ENCODE results near the gene GPBAR1.

The GPBAR1 gene

GRCh38 chr2:218281449-218281848, 20.6 kb downstream of the GPBAR1 start:
- Histone ChIP-seq H3K27me3 (ENCODE audit: control insufficient read depth, insufficient read depth, low read length) (no peaks in the 10 kb centered on the region), H3K36me3 (ENCODE audit: control insufficient read depth, insufficient read depth, low read length) (peaks cover 15% of the 10 kb centered on the region), H3K4me1 (ENCODE audit: control insufficient read depth, insufficient read depth, low read length) (peaks cover 3% of the 10 kb centered on the region), H3K9me3 (ENCODE audit: control insufficient read depth, insufficient read depth, low read length) (no peaks in the 10 kb centered on the region), H3K9ac (ENCODE audit: low read depth, low read length) (no peak overlapping the region), H3K4me3 (ENCODE audit: low read depth, low read length) (no peak overlapping the region)

GRCh38 chr2:218282173-218282991, 21.6 kb downstream of the GPBAR1 start:
- H3K4me3 ChIP-seq (ENCODE audit: low read depth, low read length) = no peak overlapping the region
- no peak overlapping the region for H3K9ac ChIP-seq (ENCODE audit: low read depth, low read length)
- H3K36me3 ChIP-seq (ENCODE audit: control insufficient read depth, insufficient read depth, low read length) = peaks cover 8% of the 10 kb centered on the region
- H3K9me3 ChIP-seq (ENCODE audit: control insufficient read depth, insufficient read depth, low read length) = no peaks in the 10 kb centered on the region
- no peaks in the 10 kb centered on the region for H3K27me3 ChIP-seq (ENCODE audit: control insufficient read depth, insufficient read depth, low read length)
- H3K4me1 ChIP-seq (ENCODE audit: control insufficient read depth, insufficient read depth, low read length) = peaks cover 8% of the 10 kb centered on the region

- no peaks in the 10 kb centered on the region for H3K27me3 ChIP-seq (ENCODE audit: control insufficient read depth, insufficient read depth, low read length)
- H3K9me3 ChIP-seq (ENCODE audit: control insufficient read depth, insufficient read depth, low read length) = no peaks in the 10 kb centered on the region
- peaks cover under 1% of the 10 kb centered on the region for H3K36me3 ChIP-seq (ENCODE audit: control insufficient read depth, insufficient read depth, low read length)
- H3K9ac ChIP-seq (ENCODE audit: low read depth, low read length) = peak overlapping the region; percentile 54
- peaks cover 8% of the 10 kb centered on the region for H3K4me1 ChIP-seq (ENCODE audit: control insufficient read depth, insufficient read depth, low read length)
- no peak overlapping the region for H3K4me3 ChIP-seq (ENCODE audit: low read depth, low read length)
These were observed 23.4 kb downstream of the GPBAR1 start for GRCh38 chr2:218284106-218284811.

GRCh38 chr2:218285604-218286003, 24.8 kb downstream of the GPBAR1 start:
- Histone ChIP-seq H3K4me1 (ENCODE audit: control insufficient read depth, insufficient read depth, low read length) (peaks cover 8% of the 10 kb centered on the region), H3K9me3 (ENCODE audit: control insufficient read depth, insufficient read depth, low read length) (no peaks in the 10 kb centered on the region), H3K9ac (ENCODE audit: low read depth, low read length) (no peak overlapping the region), H3K27me3 (ENCODE audit: control insufficient read depth, insufficient read depth, low read length) (no peaks in the 10 kb centered on the region), H3K36me3 (ENCODE audit: control insufficient read depth, insufficient read depth, low read length) (no peaks in the 10 kb centered on the region), H3K4me3 (ENCODE audit: low read depth, low read length) (no peak overlapping the region)

GRCh38 chr2:218286570-218287459, 26.0 kb downstream of the GPBAR1 start:
- H3K9ac ChIP-seq (ENCODE audit: low read depth, low read length) = peak overlapping the region; percentile 54
- peak overlapping the region; percentile 45 for H3K4me3 ChIP-seq (ENCODE audit: low read depth, low read length)
- H3K36me3 ChIP-seq (ENCODE audit: control insufficient read depth, insufficient read depth, low read length) = no peaks in the 10 kb centered on the region
- H3K27me3 ChIP-seq (ENCODE audit: control insufficient read depth, insufficient read depth, low read length) = no peaks in the 10 kb centered on the region
- no peaks in the 10 kb centered on the region for H3K9me3 ChIP-seq (ENCODE audit: control insufficient read depth, insufficient read depth, low read length)
- H3K4me1 ChIP-seq (ENCODE audit: control insufficient read depth, insufficient read depth, low read length) = peaks cover 8% of the 10 kb centered on the region

GRCh38 chr2:218289639-218290315, 29.0 kb downstream of the GPBAR1 start:
- no peaks in the 10 kb centered on the region for H3K36me3 ChIP-seq (ENCODE audit: control insufficient read depth, insufficient read depth, low read length)
- no peak overlapping the region for H3K4me3 ChIP-seq (ENCODE audit: low read depth, low read length)
- H3K9me3 ChIP-seq (ENCODE audit: control insufficient read depth, insufficient read depth, low read length) = no peaks in the 10 kb centered on the region
- H3K9ac ChIP-seq (ENCODE audit: low read depth, low read length) = no peak overlapping the region
- H3K4me1 ChIP-seq (ENCODE audit: control insufficient read depth, insufficient read depth, low read length) = peaks cover 11% of the 10 kb centered on the region
- H3K27me3 ChIP-seq (ENCODE audit: control insufficient read depth, insufficient read depth, low read length) = no peaks in the 10 kb centered on the region

- H3K4me3 ChIP-seq (ENCODE audit: low read depth, low read length) = no peak overlapping the region
- H3K4me1 ChIP-seq (ENCODE audit: control insufficient read depth, insufficient read depth, low read length) = peaks cover 11% of the 10 kb centered on the region
- H3K27me3 ChIP-seq (ENCODE audit: control insufficient read depth, insufficient read depth, low read length) = no peaks in the 10 kb centered on the region
- H3K9me3 ChIP-seq (ENCODE audit: control insufficient read depth, insufficient read depth, low read length) = no peaks in the 10 kb centered on the region
- no peak overlapping the region for H3K9ac ChIP-seq (ENCODE audit: low read depth, low read length)
- H3K36me3 ChIP-seq (ENCODE audit: control insufficient read depth, insufficient read depth, low read length) = no peaks in the 10 kb centered on the region
These were observed 29.8 kb downstream of the GPBAR1 start for GRCh38 chr2:218290316-218291261.

GRCh38 chr2:218291318-218292047, 30.7 kb downstream of the GPBAR1 start:
- no peaks in the 10 kb centered on the region for H3K27me3 ChIP-seq (ENCODE audit: control insufficient read depth, insufficient read depth, low read length)
- no peaks in the 10 kb centered on the region for H3K9me3 ChIP-seq (ENCODE audit: control insufficient read depth, insufficient read depth, low read length)
- no peaks in the 10 kb centered on the region for H3K36me3 ChIP-seq (ENCODE audit: control insufficient read depth, insufficient read depth, low read length)
- H3K9ac ChIP-seq (ENCODE audit: low read depth, low read length) = peak overlapping the region; percentile 54
- H3K4me3 ChIP-seq (ENCODE audit: low read depth, low read length) = peak overlapping the region; percentile 63
- peaks cover 7% of the 10 kb centered on the region for H3K4me1 ChIP-seq (ENCODE audit: control insufficient read depth, insufficient read depth, low read length)

- H3K4me3 ChIP-seq (ENCODE audit: low read depth, low read length) = peak within 1 kb of the TSS; percentile 63
- no peaks in the 10 kb centered on the region for H3K9me3 ChIP-seq (ENCODE audit: control insufficient read depth, insufficient read depth, low read length)
- peaks cover 2% of the 10 kb centered on the region for H3K4me1 ChIP-seq (ENCODE audit: control insufficient read depth, insufficient read depth, low read length)
- no peaks in the 10 kb centered on the region for H3K36me3 ChIP-seq (ENCODE audit: control insufficient read depth, insufficient read depth, low read length)
- peak within 1 kb of the TSS; percentile 54 for H3K9ac ChIP-seq (ENCODE audit: low read depth, low read length)
- H3K27me3 ChIP-seq (ENCODE audit: control insufficient read depth, insufficient read depth, low read length) = no peaks in the 10 kb centered on the region
These were observed 31.5 kb downstream of the GPBAR1 start, which contains the start of gene TMBIM1 for GRCh38 chr2:218292048-218293014. Gene TMBIM1 (minus strand): TSS chr2:218292503. CDS start chr2:218282141, 10,362 bp downstream.
